GM19397 (cell line): ENCODE measurements around the gene SH3RF3.

ENCODE experiments used
- ATAC-seq: cut with Tn5 transposase; IDR thresholded peaks from one replicate; pipeline ENCODE4 v1.9.1; 2021; ENCODE audit warnings: mild to moderate bottlenecking, moderate library complexity; ENCODE audit not compliant: unreplicated experiment

The SH3RF3 gene

GRCh38 chr2:109345091-109345490 is 216.1 kb downstream of the SH3RF3 start:
- ATAC-seq = no peak

- no peak for ATAC-seq
These were observed 216.9 kb downstream of the SH3RF3 start for GRCh38 chr2:109345653-109346480.

DNA sequence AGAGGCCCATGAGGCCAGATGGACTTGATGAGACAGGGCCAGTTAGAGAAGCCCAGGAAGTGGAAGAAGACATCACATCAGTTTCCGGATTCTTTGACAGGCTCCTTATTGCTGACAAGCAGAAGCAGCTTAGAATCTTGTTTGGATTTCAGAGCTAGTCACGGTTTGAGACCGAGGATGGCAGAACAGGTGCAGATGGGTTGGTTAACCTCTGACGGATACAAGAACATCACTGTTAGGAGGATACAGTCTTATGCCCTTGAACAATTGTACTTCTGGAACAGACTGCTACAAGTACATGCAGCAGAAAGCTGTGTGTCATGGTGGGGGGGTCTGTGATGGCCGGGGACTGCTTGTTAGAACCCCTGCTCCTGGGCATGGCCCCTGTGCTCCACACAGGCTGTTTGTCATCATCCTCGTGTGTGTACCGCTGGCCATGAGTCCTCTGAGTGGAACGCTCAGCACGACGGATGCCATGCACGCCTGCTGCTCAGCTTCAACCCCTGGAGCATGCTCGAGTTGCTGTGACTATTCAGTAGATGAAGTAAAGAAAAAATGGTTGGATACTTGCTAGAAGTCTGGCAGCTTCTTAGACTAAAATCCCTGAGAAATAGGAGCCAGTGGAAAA is 217.7 kb downstream of the SH3RF3 start:
- ATAC-seq = no peak

- ATAC-seq = no peak
These were observed 218.6 kb downstream of the SH3RF3 start for GRCh38 chr2:109347626-109348025.

DNA sequence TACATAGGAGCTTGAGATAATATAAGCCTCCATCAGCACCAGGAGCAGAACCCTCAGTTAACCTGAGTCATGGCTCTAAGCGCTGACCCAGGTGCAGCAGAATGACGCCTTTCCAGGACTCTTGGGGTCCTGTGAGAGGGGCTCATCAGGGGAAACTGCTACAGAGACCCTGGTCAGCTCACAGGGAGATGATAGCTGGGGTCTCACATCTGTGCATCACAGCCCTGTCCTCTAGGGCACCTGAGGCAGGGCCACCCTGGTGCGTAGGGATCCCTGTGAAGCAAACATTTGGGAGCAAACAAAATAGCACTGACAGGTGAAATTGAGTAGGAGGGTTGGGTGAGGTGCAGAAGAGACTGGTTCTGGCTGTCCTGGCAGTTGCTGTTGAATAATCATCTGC is 219.2 kb downstream of the SH3RF3 start:
- no peak for ATAC-seq

DNA sequence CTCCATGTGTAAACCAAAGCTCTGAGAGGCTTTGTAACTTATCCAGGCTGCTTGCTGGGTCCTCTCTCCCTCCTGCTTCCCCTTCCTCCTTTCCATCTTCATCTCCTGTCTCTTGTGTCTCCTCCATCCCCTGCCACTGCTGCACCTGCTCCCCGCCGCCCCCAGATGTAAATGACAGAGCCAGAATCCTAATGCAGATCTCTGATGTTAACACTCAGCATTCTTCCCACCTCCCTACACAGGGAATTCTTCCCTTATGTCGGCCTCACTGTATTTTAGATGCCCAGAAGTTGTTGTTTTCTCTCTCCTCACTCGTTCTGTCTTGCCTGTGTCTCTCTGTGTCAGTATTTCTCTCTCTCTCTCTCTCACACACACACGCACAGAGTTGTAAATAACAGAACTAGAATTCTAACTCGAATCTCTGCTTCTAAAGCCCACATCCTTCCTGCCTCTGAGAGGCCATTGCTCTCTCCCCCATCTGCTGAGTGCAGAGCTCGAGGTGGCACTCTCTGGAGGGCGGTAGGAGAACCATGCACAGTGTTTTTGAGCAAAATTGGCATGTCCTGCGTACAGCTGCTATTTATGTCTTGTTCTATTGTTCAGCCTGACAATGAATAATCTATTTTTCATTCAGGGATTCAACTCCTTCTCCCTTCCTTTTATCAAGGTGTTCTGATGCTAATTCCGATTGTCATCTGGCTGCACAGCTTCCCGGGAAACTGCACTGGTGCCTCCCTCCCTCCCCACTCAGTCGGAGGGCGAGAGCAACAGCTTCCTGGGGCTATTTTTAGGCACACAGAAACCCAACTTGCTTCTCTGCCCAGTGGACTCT is 219.9 kb downstream of the SH3RF3 start:
- ATAC-seq = peak; percentile 77

DNA sequence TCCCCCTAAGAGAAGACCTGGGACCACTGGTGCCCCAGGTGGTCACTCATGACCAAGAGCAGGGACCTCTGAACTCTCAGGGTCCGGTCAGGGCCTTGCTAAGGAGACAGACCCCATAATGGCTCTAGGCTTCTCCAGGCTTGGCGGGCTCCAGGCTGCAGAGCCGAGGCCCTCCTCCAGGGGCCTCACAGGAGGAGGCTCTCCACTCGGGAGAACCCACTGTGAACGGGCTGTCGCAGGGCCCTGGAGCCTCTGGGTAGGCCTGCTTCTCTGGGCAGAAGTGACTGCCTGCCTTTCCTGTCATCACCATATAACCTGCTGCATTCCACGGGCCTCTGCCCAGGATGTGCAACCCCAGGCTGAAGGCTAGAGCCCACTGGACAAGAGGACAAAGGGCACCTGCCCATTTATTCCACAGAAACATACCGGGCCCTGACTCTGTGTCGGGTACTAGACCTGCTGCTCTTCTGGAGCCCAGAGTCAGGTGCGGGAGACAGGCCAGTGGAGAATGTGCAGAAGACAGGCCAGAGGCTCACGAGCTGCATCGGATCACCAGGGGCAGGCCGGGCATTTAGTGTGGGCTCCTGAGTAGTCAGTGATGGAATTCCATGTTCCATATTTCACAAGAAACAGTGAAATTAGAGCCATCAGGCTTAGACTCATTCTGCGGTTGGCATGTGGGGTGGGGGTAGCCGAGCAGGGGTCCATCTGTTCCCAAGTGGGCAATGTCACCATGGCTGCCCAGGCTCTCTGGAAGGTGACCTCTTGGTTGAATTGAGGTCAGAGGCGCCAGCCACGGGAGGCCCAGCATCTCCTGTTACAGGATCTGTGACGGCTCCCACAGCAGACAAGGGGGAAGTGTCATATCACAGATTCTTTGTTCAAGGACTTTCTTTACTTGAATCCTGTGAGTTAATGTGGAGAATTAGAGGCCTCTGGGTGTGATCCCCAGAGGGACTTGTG is 220.8 kb downstream of the SH3RF3 start:
- ATAC-seq = no peak

GRCh38 chr2:109350526-109350925 is 221.5 kb downstream of the SH3RF3 start:
- ATAC-seq = no peak

GRCh38 chr2:109351164-109351756 is 222.3 kb downstream of the SH3RF3 start:
- no peak for ATAC-seq

- no peak for ATAC-seq
These were observed 223.3 kb downstream of the SH3RF3 start for GRCh38 chr2:109352056-109352897.

GRCh38 chr2:109352898-109353689 is 224.1 kb downstream of the SH3RF3 start:
- no peak for ATAC-seq

GRCh38 chr2:109353806-109354745 is 225.1 kb downstream of the SH3RF3 start:
- ATAC-seq = no peak

DNA sequence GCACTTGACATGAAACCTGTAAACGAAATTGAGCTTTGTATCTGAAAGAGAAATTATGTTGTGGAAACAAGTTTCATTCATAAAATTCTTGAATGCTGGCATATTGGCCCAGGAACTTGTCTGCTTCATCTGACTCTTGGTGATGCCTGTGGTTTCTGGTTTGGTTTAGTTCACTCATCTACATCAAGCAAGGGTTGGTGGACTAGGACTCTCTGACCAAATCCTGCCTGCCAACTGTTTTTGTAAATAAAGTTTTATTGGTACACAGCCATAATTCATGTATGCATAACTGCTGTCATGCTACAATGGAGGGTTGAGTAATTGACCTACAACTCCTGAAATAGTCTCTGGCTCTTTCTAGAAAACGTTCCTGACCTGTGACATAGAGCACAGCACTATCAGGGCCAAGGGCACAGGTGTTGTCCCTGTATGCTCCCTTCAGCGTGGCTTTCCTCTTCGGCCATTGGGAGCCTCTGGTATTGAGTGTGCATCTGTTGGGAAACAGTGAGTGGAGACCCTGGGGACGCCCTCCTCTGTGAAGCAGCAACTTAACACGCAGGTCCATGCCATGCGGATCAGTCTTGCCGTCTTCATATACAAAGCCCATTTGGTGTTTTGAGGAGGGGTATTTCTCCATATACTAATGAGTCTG is 226.3 kb downstream of the SH3RF3 start:
- no peak for ATAC-seq

GRCh38 chr2:109356324-109357035 is 227.5 kb downstream of the SH3RF3 start:
- ATAC-seq = no peak

- ATAC-seq = no peak
These were observed 235.2 kb downstream of the SH3RF3 start for GRCh38 chr2:109364217-109364616.

GRCh38 chr2:109365131-109365530 is 236.1 kb downstream of the SH3RF3 start:
- ATAC-seq = no peak
